ENCODE results near the gene CDH4. TPM values are rescaled to one million over a fixed set of nuclear protein-coding genes. Genes with fewer than 3 reads are reported as not detected.
"Not testable (repeated sequence)": the region's sequence is repeated elsewhere in the genome, so short reads cannot be mapped to it uniquely, and the experiment has no call there.

The CDH4 gene
- total RNA-seq, 1 donor from 2014 or later, result not detected

GRCh38 chr20:61940491-61940890, 688.4 kb downstream of the CDH4 start:
- TF ChIP-seq CTCF (IDR thresholded peaks at IDR 0.05), result no peak
- no peak for DNase-seq (ENCODE audit: low spot score in 2 of 2)
- Histone ChIP-seq H3K4me3 (no peak overlapping the region), H3K4me1 (no peaks in the 10 kb centered on the region), H3K36me3 (no peaks in the 10 kb centered on the region), H3K9me3 (no peaks in the 10 kb centered on the region), H3K27ac (no peak overlapping the region), H3K27me3 (no peaks in the 10 kb centered on the region)
- intact Hi-C loops (cut with DNase I), result no loop called here

- Histone ChIP-seq H3K27ac (no peak overlapping the region), H3K36me3 (no peaks in the 10 kb centered on the region), H3K9me3 (no peaks in the 10 kb centered on the region), H3K4me3 (no peak overlapping the region), H3K4me1 (no peaks in the 10 kb centered on the region), H3K27me3 (no peaks in the 10 kb centered on the region)
- intact Hi-C loops (cut with DNase I), result no loop called here
- DNase-seq (ENCODE audit: low spot score in 2 of 2), result no peak
- no peak for TF ChIP-seq CTCF (IDR thresholded peaks at IDR 0.05)
Measured at GRCh38 chr20:61940976-61941720, 689.1 kb downstream of the CDH4 start.

- H3K27ac ChIP-seq, result no peak overlapping the region
- no peak overlapping the region for H3K4me3 ChIP-seq
- no peaks in the 10 kb centered on the region for H3K4me1 ChIP-seq
- H3K27me3 ChIP-seq, result no peaks in the 10 kb centered on the region
- no peak for TF ChIP-seq CTCF (IDR thresholded peaks at IDR 0.05)
- no peaks in the 10 kb centered on the region for H3K36me3 ChIP-seq
- intact Hi-C loops (cut with DNase I), result no loop called here
- DNase-seq (ENCODE audit: low spot score in 2 of 2), result no peak
- H3K9me3 ChIP-seq, result no peaks in the 10 kb centered on the region
Measured at GRCh38 chr20:61941721-61942405, 689.8 kb downstream of the CDH4 start.

- intact Hi-C loops (cut with DNase I), result no loop called here
- no peak for DNase-seq (ENCODE audit: low spot score in 2 of 2)
- Histone ChIP-seq H3K4me1 (no peaks in the 10 kb centered on the region), H3K27ac (no peak overlapping the region), H3K36me3 (no peaks in the 10 kb centered on the region), H3K9me3 (no peaks in the 10 kb centered on the region), H3K4me3 (no peak overlapping the region), H3K27me3 (no peaks in the 10 kb centered on the region)
- no peak for TF ChIP-seq CTCF (IDR thresholded peaks at IDR 0.05)
Measured at GRCh38 chr20:61942526-61942925, 690.5 kb downstream of the CDH4 start.

- H3K4me3 ChIP-seq; DNase-seq (ENCODE audit: low spot score in 2 of 2); H3K4me1 ChIP-seq; H3K27ac ChIP-seq; H3K27me3 ChIP-seq; H3K36me3 ChIP-seq; H3K9me3 ChIP-seq; intact Hi-C loops (cut with DNase I): not testable (repeated sequence)
Measured at GRCh38 chr20:61944967-61945366, 692.9 kb downstream of the CDH4 start.

GRCh38 chr20:61945495-61945894, 693.4 kb downstream of the CDH4 start:
- H3K36me3 ChIP-seq; intact Hi-C loops (cut with DNase I); H3K27ac ChIP-seq; DNase-seq (ENCODE audit: low spot score in 2 of 2); H3K9me3 ChIP-seq; H3K27me3 ChIP-seq; H3K4me1 ChIP-seq; H3K4me3 ChIP-seq: not testable (repeated sequence)

- H3K36me3 ChIP-seq; H3K27ac ChIP-seq; H3K9me3 ChIP-seq; H3K4me3 ChIP-seq; H3K4me1 ChIP-seq; H3K27me3 ChIP-seq; intact Hi-C loops (cut with DNase I): not testable (repeated sequence)
- DNase-seq (ENCODE audit: low spot score in 2 of 2), result peak in 1 of 2 donors; percentile 52
Measured at GRCh38 chr20:61948056-61948455, 696.0 kb downstream of the CDH4 start.
